ENCODE data around the gene ZNF761. TPM values are rescaled to one million over a fixed set of nuclear protein-coding genes. Genes with fewer than 3 reads are reported as not detected.
"Not testable (repeated sequence)": the region's sequence is repeated elsewhere in the genome, so short reads cannot be mapped to it uniquely, and the experiment has no call there.

Gene ZNF761
- total RNA-seq, 1 experiment from 2014 or later, result 32.7 TPM

DNA sequence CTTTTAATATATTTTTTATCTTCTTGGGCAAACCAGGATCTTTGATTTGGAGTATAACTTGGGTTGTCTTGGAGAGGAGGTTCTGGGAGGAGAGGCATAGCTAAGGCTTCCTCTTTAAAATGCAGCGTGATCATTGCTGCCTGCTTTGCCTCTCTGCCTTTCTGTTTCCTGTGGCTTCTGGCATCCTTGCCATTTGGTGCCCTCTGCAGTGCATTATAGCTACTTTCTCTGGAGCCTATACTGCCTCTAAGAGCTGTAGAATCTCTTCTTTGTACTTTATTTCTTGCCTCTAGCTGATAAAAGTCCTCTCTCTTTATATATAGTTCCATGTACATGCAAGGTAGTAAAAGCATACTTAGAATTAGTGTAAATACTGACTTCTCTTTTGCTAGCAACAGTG, 43.0 kb downstream of the ZNF761 start:
- H2AK5ac ChIP-seq (ENCODE audit: insufficient read length, low read length); H2BK12ac ChIP-seq (ENCODE audit: insufficient read length, low read depth, low read length); H2AFZ ChIP-seq (ENCODE audit: low read length); H3K4me1 ChIP-seq (ENCODE audit: insufficient read depth, low read length); H2BK5ac ChIP-seq (ENCODE audit: insufficient read length, low read length); H3K79me2 ChIP-seq (ENCODE audit: insufficient read depth, low read length); H3K27me3 ChIP-seq (ENCODE audit: insufficient read depth, low read length); H3K79me1 ChIP-seq (ENCODE audit: insufficient read depth, low read depth, low read length, poor library complexity, severe bottlenecking); H3K23ac ChIP-seq (ENCODE audit: insufficient read length, low read depth, low read length); H3K27ac ChIP-seq (ENCODE audit: insufficient read length, low read depth, low read length); H2BK120ac ChIP-seq (ENCODE audit: low read depth, low read length, poor library complexity, severe bottlenecking); DNase-seq; H4K5ac ChIP-seq (ENCODE audit: insufficient read length, low read depth, low read length); H2BK15ac ChIP-seq (ENCODE audit: low read depth, low read length); H3K23me2 ChIP-seq (ENCODE audit: insufficient read length, low read depth, low read length, poor library complexity, severe bottlenecking); H4K91ac ChIP-seq (ENCODE audit: insufficient read length, low read depth, low read length); H3T11ph ChIP-seq (ENCODE audit: low read length); H3K4me2 ChIP-seq (ENCODE audit: insufficient read depth, insufficient read length, low read length); H3K18ac ChIP-seq (ENCODE audit: insufficient read length, low read depth, low read length); H3K4ac ChIP-seq (ENCODE audit: low read depth, low read length); H2BK20ac ChIP-seq (ENCODE audit: low read depth, low read length, poor library complexity, severe bottlenecking); H3K4me3 Mint-ChIP-seq; H3K27ac Mint-ChIP-seq; H3K56ac ChIP-seq (ENCODE audit: insufficient read length, low read depth, low read length); H4K8ac ChIP-seq (replicated peaks; ENCODE audit: insufficient read length, low read depth, low read length); H3K9ac ChIP-seq (ENCODE audit: extremely low read depth, insufficient read length, low read length); H4K20me1 ChIP-seq (ENCODE audit: control insufficient read depth, insufficient read depth, insufficient read length); H3K27me3 Mint-ChIP-seq (ENCODE audit: low read depth); H3K14ac ChIP-seq (ENCODE audit: insufficient read depth, low read length): not testable (repeated sequence)
- peaks cover 18% of the 10 kb centered on the region for H3K9me3 ChIP-seq (ENCODE audit: control insufficient read depth, low read depth, low read length)
- TF ChIP-seq, protein P1, sequence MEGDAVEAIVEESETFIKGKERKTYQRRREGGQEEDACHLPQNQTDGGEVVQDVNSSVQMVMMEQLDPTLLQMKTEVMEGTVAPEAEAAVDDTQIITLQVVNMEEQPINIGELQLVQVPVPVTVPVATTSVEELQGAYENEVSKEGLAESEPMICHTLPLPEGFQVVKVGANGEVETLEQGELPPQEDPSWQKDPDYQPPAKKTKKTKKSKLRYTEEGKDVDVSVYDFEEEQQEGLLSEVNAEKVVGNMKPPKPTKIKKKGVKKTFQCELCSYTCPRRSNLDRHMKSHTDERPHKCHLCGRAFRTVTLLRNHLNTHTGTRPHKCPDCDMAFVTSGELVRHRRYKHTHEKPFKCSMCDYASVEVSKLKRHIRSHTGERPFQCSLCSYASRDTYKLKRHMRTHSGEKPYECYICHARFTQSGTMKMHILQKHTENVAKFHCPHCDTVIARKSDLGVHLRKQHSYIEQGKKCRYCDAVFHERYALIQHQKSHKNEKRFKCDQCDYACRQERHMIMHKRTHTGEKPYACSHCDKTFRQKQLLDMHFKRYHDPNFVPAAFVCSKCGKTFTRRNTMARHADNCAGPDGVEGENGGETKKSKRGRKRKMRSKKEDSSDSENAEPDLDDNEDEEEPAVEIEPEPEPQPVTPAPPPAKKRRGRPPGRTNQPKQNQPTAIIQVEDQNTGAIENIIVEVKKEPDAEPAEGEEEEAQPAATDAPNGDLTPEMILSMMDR (conservative IDR thresholded peaks at IDR 0.05), result peak; percentile 43; the same call in 2 of the 3 replicates
- WGBS (ENCODE audit: extremely low coverage, insufficient read length, low lambda C conversion rate), result no CpG with 5 or more reads among the region's 1 CpG
- Mint-ChIP-seq H3K9me3 (peaks cover 17 to 22% of the 10 kb centered on the region in 2 experiments), H3K36me3 (ENCODE audit: insufficient read depth in 1 of 3, low read depth in 3 of 3) (peaks cover 41 to 61% (median 52%) of the 10 kb centered on the region in 3 experiments), H3K4me1 (peaks cover 8 to 20% of the 10 kb centered on the region in 2 experiments)

DNA sequence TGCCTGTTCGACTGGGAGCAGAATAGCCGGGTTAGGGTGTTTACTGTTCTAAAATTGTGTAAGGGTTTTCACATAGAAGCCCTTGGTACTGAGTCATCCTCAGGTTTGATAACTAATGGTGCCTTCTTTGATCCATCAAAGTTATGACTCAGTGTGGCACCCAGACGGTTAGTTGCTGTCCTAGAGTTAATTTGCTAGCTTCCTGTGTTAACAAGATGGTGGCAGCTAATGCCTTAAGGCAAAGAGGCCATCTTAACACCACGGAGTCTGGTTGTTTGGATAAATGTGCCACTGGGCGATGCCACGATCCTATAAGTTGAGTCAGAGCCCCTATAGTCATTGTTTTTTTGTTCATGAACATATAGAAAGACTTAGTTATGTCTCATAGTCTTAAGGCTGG, 43.7 kb downstream of the ZNF761 start:
- H3K27me3 ChIP-seq (ENCODE audit: insufficient read depth, low read length); H3K27me3 Mint-ChIP-seq (ENCODE audit: low read depth); H3K23me2 ChIP-seq (ENCODE audit: insufficient read length, low read depth, low read length, poor library complexity, severe bottlenecking); H4K91ac ChIP-seq (ENCODE audit: insufficient read length, low read depth, low read length); H2BK120ac ChIP-seq (ENCODE audit: low read depth, low read length, poor library complexity, severe bottlenecking); H3K79me1 ChIP-seq (ENCODE audit: insufficient read depth, low read depth, low read length, poor library complexity, severe bottlenecking); H3K56ac ChIP-seq (ENCODE audit: insufficient read length, low read depth, low read length); H3K4me1 ChIP-seq (ENCODE audit: insufficient read depth, low read length); H3T11ph ChIP-seq (ENCODE audit: low read length); H4K8ac ChIP-seq (replicated peaks; ENCODE audit: insufficient read length, low read depth, low read length); H2AK5ac ChIP-seq (ENCODE audit: insufficient read length, low read length); H3K27ac ChIP-seq (ENCODE audit: insufficient read length, low read depth, low read length); H3K14ac ChIP-seq (ENCODE audit: insufficient read depth, low read length); H3K4ac ChIP-seq (ENCODE audit: low read depth, low read length); H2BK20ac ChIP-seq (ENCODE audit: low read depth, low read length, poor library complexity, severe bottlenecking); H3K4me2 ChIP-seq (ENCODE audit: insufficient read depth, insufficient read length, low read length); DNase-seq; H3K4me3 Mint-ChIP-seq; H3K23ac ChIP-seq (ENCODE audit: insufficient read length, low read depth, low read length); H3K18ac ChIP-seq (ENCODE audit: insufficient read length, low read depth, low read length); H4K20me1 ChIP-seq (ENCODE audit: control insufficient read depth, insufficient read depth, insufficient read length); H2BK5ac ChIP-seq (ENCODE audit: insufficient read length, low read length); H2AFZ ChIP-seq (ENCODE audit: low read length); H3K79me2 ChIP-seq (ENCODE audit: insufficient read depth, low read length); H2BK12ac ChIP-seq (ENCODE audit: insufficient read length, low read depth, low read length); H3K27ac Mint-ChIP-seq; H3K9ac ChIP-seq (ENCODE audit: extremely low read depth, insufficient read length, low read length); H4K5ac ChIP-seq (ENCODE audit: insufficient read length, low read depth, low read length); H2BK15ac ChIP-seq (ENCODE audit: low read depth, low read length): not testable (repeated sequence)
- H3K36me3 Mint-ChIP-seq (ENCODE audit: insufficient read depth in 1 of 3, low read depth in 3 of 3), result peaks cover 48 to 67% (median 58%) of the 10 kb centered on the region in 3 experiments
- peaks cover 21% of the 10 kb centered on the region for H3K9me3 ChIP-seq (ENCODE audit: control insufficient read depth, low read depth, low read length)
- peaks cover 24 to 28% of the 10 kb centered on the region in 2 experiments for H3K9me3 Mint-ChIP-seq
- no CpG with 5 or more reads among the region's 6 CpGs for WGBS (ENCODE audit: extremely low coverage, insufficient read length, low lambda C conversion rate)
- peaks cover 3 to 16% of the 10 kb centered on the region in 2 experiments for H3K4me1 Mint-ChIP-seq

All from H9 (cell line).